Loucy (cell line): ENCODE measurements around the gene TRIM67.

Experiments
- H2AFZ ChIP-seq: fragments of 200-600 bp; sonication (generic); 2 replicates; pipeline ENCODE4 v1.6.0; 2016; ENCODE audit warnings: antibody characterized with exemption, mild to moderate bottlenecking, low read length, moderate library complexity
- H3F3A ChIP-seq: fragments of 200-600 bp; 2 replicates; pipeline ENCODE4 v1.6.0; 2016; ENCODE audit warnings: antibody characterized with exemption, low read depth, mild to moderate bottlenecking
- H3K27me3 ChIP-seq: fragments of 200-600 bp; sonication (generic); 2 replicates; pipeline ENCODE4 v1.6.1; 2014; ENCODE audit warnings: low read length, mild to moderate bottlenecking; ENCODE audit not compliant: insufficient read depth, poor library complexity, severe bottlenecking
- H3K36me3 ChIP-seq: fragments of 200-600 bp; sonication (generic); 2 replicates; pipeline ENCODE4 v1.6.1; 2016; ENCODE audit warnings: low read length; ENCODE audit not compliant: insufficient read depth
- H3K4me1 ChIP-seq: fragments of 200-600 bp; sonication (generic); 2 replicates; pipeline ENCODE4 v1.5.1; 2014; ENCODE audit warnings: low read length, mild to moderate bottlenecking; ENCODE audit not compliant: insufficient read depth, poor library complexity, severe bottlenecking
- H3K4me2 ChIP-seq: fragments of 200-600 bp; sonication (generic); 2 replicates; pipeline ENCODE4 v1.6.0; 2014; ENCODE audit warnings: antibody characterized with exemption, low read length, low read depth, mild to moderate bottlenecking; ENCODE audit not compliant: poor library complexity, severe bottlenecking
- H3K4me3 ChIP-seq: fragments of 200-600 bp; sonication (generic); 2 replicates; pipeline ENCODE4 v1.5.1; 2014; ENCODE audit warnings: low read length, mild to moderate bottlenecking, mixed read lengths; ENCODE audit not compliant: poor library complexity, severe bottlenecking
- H3K79me2 ChIP-seq: fragments of 200-600 bp; sonication (generic); 2 replicates; pipeline ENCODE4 v1.6.1; 2014; ENCODE audit warnings: low read length; ENCODE audit not compliant: insufficient read depth
- H3K9ac ChIP-seq: fragments of 200-600 bp; sonication (generic); 2 replicates; pipeline ENCODE4 v1.6.0; 2014; ENCODE audit warnings: mild to moderate bottlenecking, low read depth, low read length, moderate library complexity; ENCODE audit not compliant: poor library complexity, severe bottlenecking
- H3K9me2 ChIP-seq: fragments of 200-600 bp; sonication (generic); replicated peaks from 2 replicates; pipeline ENCODE4 v1.6.1; 2016; ENCODE audit warnings: low read depth, low read length, mixed read lengths
- H3K9me3 ChIP-seq: fragments of 200-600 bp; sonication (generic); 2 replicates; pipeline ENCODE4 v1.6.1; 2014; ENCODE audit warnings: mild to moderate bottlenecking, antibody characterized with exemption, low read length, low read depth; ENCODE audit not compliant: insufficient read depth
- H4K20me1 ChIP-seq: fragments of 200-600 bp; sonication (generic); 2 replicates; pipeline ENCODE4 v1.6.0; 2014; ENCODE audit warnings: antibody characterized with exemption, low read length, mild to moderate bottlenecking; ENCODE audit not compliant: insufficient read depth, poor library complexity, severe bottlenecking
- EZH2phosphoT487 ChIP-seq: fragments of 200-600 bp; IDR thresholded peaks from 2 replicates; pipeline ENCODE4 v1.6.1; 2018; ENCODE audit warnings: antibody characterized with exemption, mild to moderate bottlenecking, moderate library complexity, borderline replicate concordance
- TF ChIP-seq, protein P1 (sequence below): fragments of 200-600 bp; sonication (generic); conservative IDR thresholded peaks from 2 replicates; pipeline ENCODE4 v1.5.1; 2014; ENCODE audit warnings: mild to moderate bottlenecking, antibody characterized with exemption, low read length

Gene TRIM67

GRCh38 chr1:231121533-231121932, 40.3 kb upstream of the TRIM67 start:
- TF ChIP-seq, protein P1, sequence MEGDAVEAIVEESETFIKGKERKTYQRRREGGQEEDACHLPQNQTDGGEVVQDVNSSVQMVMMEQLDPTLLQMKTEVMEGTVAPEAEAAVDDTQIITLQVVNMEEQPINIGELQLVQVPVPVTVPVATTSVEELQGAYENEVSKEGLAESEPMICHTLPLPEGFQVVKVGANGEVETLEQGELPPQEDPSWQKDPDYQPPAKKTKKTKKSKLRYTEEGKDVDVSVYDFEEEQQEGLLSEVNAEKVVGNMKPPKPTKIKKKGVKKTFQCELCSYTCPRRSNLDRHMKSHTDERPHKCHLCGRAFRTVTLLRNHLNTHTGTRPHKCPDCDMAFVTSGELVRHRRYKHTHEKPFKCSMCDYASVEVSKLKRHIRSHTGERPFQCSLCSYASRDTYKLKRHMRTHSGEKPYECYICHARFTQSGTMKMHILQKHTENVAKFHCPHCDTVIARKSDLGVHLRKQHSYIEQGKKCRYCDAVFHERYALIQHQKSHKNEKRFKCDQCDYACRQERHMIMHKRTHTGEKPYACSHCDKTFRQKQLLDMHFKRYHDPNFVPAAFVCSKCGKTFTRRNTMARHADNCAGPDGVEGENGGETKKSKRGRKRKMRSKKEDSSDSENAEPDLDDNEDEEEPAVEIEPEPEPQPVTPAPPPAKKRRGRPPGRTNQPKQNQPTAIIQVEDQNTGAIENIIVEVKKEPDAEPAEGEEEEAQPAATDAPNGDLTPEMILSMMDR, result no peak
- no peak for TF ChIP-seq EZH2phosphoT487

GRCh38 chr1:231122143-231122542, 39.7 kb upstream of the TRIM67 start:
- H3K27me3 ChIP-seq, result no peaks in the 10 kb centered on the region
- no peak overlapping the region for H3K4me3 ChIP-seq
- no peaks in the 10 kb centered on the region for H4K20me1 ChIP-seq
- H3K36me3 ChIP-seq, result no peaks in the 10 kb centered on the region
- no peaks in the 10 kb centered on the region for H3F3A ChIP-seq
- no peaks in the 10 kb centered on the region for H3K9me3 ChIP-seq
- TF ChIP-seq, protein P1, result no peak
- TF ChIP-seq EZH2phosphoT487, result no peak
- no peak overlapping the region for H2AFZ ChIP-seq
- no peak overlapping the region for H3K4me2 ChIP-seq
- no peaks in the 10 kb centered on the region for H3K4me1 ChIP-seq
- H3K9me2 ChIP-seq, result no peaks in the 10 kb centered on the region
- no peak overlapping the region for H3K9ac ChIP-seq
- H3K79me2 ChIP-seq, result no peaks in the 10 kb centered on the region

More at GRCh38 chr1:231121533-231121932, 40.3 kb upstream of the TRIM67 start:
- Histone ChIP-seq H4K20me1 (no peaks in the 10 kb centered on the region), H3K4me1 (no peaks in the 10 kb centered on the region), H3K36me3 (no peaks in the 10 kb centered on the region), H3K79me2 (no peaks in the 10 kb centered on the region), H3K4me2 (no peak overlapping the region), H3F3A (no peaks in the 10 kb centered on the region), H3K9me2 (no peaks in the 10 kb centered on the region), H2AFZ (no peak overlapping the region), H3K9me3 (no peaks in the 10 kb centered on the region), H3K27me3 (no peaks in the 10 kb centered on the region), H3K4me3 (no peak overlapping the region), H3K9ac (no peak overlapping the region)

GRCh38 chr1:231124746-231125145, 37.1 kb upstream of the TRIM67 start:
- no peaks in the 10 kb centered on the region for H3K9me2 ChIP-seq
- H3K27me3 ChIP-seq, result no peaks in the 10 kb centered on the region
- H3K4me2 ChIP-seq, result no peak overlapping the region
- H2AFZ ChIP-seq, result no peak overlapping the region
- no peak overlapping the region for H3K9ac ChIP-seq
- H3K4me3 ChIP-seq, result no peak overlapping the region
- H3K9me3 ChIP-seq, result no peaks in the 10 kb centered on the region
- no peaks in the 10 kb centered on the region for H3F3A ChIP-seq
- H3K79me2 ChIP-seq, result no peaks in the 10 kb centered on the region
- no peaks in the 10 kb centered on the region for H3K36me3 ChIP-seq
- no peaks in the 10 kb centered on the region for H3K4me1 ChIP-seq
- H4K20me1 ChIP-seq, result no peaks in the 10 kb centered on the region
- TF ChIP-seq, protein P1, result no peak
- no peak for TF ChIP-seq EZH2phosphoT487
